Activated CD8-positive, alpha-beta T cell treated with anti-CD3 and anti-CD28 coated beads for 36 hours (primary cell): ENCODE results near the gene TBC1D4. TPM values are rescaled to one million over a fixed set of nuclear protein-coding genes. Genes with fewer than 3 reads are reported as not detected.

Source experiments
- ATAC-seq: fragments of 200-7000 bp; cut with Tn5 transposase; one replicate; pipeline ENCODE4 v1.10.0; 2021; ENCODE audit warnings: mild to moderate bottlenecking, moderate library complexity
- CTCF ChIA-PET: fragments of 350-600 bp; sonication (Branson Sonifier 250); formaldehyde crosslinking; loops from one replicate; lab custom pipeline; 2021; ENCODE audit warnings: antibody characterized with exemption; lab: Charles Lee
- POLR2A ChIA-PET: fragments of 350-600 bp; sonication (Branson Sonifier 250); formaldehyde crosslinking; loops from one replicate; lab custom pipeline; 2021; ENCODE audit warnings: antibody characterized with exemption; lab: Charles Lee
- DNase-seq: peaks from one replicate; pipeline ENCODE4 v3.0.0-alpha.2; 2020
- H3K27ac Mint-ChIP-seq: one replicate; pipeline ENCODE4 v1.8.0; 2021; ENCODE audit warnings: mild to moderate bottlenecking, mixed read lengths
- H3K27me3 Mint-ChIP-seq: one replicate; pipeline ENCODE4 v1.8.0; 2021; ENCODE audit warnings: mixed read lengths
- H3K36me3 Mint-ChIP-seq: one replicate; pipeline ENCODE4 v1.8.0; 2021; ENCODE audit warnings: low read depth, mixed read lengths
- H3K4me1 Mint-ChIP-seq: one replicate; pipeline ENCODE4 v1.8.0; 2021; ENCODE audit warnings: low read depth, mixed read lengths
- H3K4me3 Mint-ChIP-seq: one replicate; pipeline ENCODE4 v1.8.0; 2021; ENCODE audit warnings: mild to moderate bottlenecking, moderate library complexity, mixed read lengths
- H3K9me3 Mint-ChIP-seq: one replicate; pipeline ENCODE4 v1.8.0; 2021; ENCODE audit warnings: mixed read lengths
- intact Hi-C: fragments of 100-400 bp; cut with micrococcal nuclease; formaldehyde crosslinking; loops from one replicate; pipeline ENCODE4 v1.10.0; 2022
- total RNA-seq, 2 experiments: library from RNA; stranded (reverse); gene quantifications; one replicate each; pipeline ENCODE4 v1.2.3, GENCODE V29; 2021
- TF ChIP-seq, protein P1 (sequence below): fragments of 200-600 bp; IDR thresholded peaks from one replicate; pipeline ENCODE4 v1.8.0; 2022; ENCODE audit warnings: antibody characterized with exemption, mild to moderate bottlenecking

Gene TBC1D4
- total RNA-seq, 2 experiments from 2014 or later, result 50.4 to 53.3 TPM

- ATAC-seq (no peak), DNase-seq (no peak)
- Mint-ChIP-seq H3K4me1 (peaks cover 8% of the 10 kb centered on the region), H3K9me3 (no peaks in the 10 kb centered on the region), H3K27me3 (peaks cover 23% of the 10 kb centered on the region), H3K36me3 (no peaks in the 10 kb centered on the region), H3K4me3 (no peak overlapping the region), H3K27ac (no peak overlapping the region)
- CTCF ChIA-PET, result interaction anchor here (0.6 kb wide), 1 partner anchor 55 kb away, joined by 3 read pairs; no protein-coding TSS in a partner anchor
- TF ChIP-seq, protein P1, sequence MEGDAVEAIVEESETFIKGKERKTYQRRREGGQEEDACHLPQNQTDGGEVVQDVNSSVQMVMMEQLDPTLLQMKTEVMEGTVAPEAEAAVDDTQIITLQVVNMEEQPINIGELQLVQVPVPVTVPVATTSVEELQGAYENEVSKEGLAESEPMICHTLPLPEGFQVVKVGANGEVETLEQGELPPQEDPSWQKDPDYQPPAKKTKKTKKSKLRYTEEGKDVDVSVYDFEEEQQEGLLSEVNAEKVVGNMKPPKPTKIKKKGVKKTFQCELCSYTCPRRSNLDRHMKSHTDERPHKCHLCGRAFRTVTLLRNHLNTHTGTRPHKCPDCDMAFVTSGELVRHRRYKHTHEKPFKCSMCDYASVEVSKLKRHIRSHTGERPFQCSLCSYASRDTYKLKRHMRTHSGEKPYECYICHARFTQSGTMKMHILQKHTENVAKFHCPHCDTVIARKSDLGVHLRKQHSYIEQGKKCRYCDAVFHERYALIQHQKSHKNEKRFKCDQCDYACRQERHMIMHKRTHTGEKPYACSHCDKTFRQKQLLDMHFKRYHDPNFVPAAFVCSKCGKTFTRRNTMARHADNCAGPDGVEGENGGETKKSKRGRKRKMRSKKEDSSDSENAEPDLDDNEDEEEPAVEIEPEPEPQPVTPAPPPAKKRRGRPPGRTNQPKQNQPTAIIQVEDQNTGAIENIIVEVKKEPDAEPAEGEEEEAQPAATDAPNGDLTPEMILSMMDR, result no peak
- intact Hi-C loops, result no loop called here
- POLR2A ChIA-PET, result no interaction called here
Measured at GRCh38 chr13:75422028-75422427, 59.9 kb downstream of the TBC1D4 start.

GRCh38 chr13:75421133-75421532 lies 60.8 kb downstream of the TBC1D4 start:
- no peak for ATAC-seq
- Mint-ChIP-seq H3K4me1 (peaks cover 8% of the 10 kb centered on the region), H3K4me3 (no peak overlapping the region), H3K27me3 (peaks cover 19% of the 10 kb centered on the region), H3K36me3 (no peaks in the 10 kb centered on the region), H3K9me3 (no peaks in the 10 kb centered on the region), H3K27ac (no peak overlapping the region)
- DNase-seq, result no peak
- intact Hi-C loops, result no loop called here
- POLR2A ChIA-PET, result no interaction called here
- CTCF ChIA-PET, result no interaction called here
- TF ChIP-seq, protein P1, result no peak

DNA sequence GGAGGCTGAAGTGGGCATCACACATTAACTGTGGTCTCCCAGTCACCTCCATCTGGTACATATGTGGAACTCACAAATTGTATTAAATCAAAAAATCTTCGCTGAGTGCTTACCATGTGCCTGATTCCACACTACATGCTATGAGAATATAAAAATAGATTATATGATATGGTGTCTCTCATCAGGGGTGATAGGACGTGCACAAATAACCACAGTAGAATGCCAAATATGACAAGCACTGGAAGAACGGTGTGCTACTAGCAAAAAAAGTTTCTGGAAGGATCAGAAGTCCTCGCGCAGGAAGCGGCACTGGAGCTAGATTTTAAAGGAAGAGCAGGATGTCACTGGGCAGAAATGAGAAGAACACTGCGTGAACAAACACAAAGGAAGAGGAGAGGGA lies 62.3 kb downstream of the TBC1D4 start:
- ATAC-seq (no peak), DNase-seq (no peak)
- TF ChIP-seq, protein P1, result no peak
- POLR2A ChIA-PET, result no interaction called here
- peaks cover 17% of the 10 kb centered on the region for H3K27me3 Mint-ChIP-seq
- no peak overlapping the region for H3K27ac Mint-ChIP-seq
- H3K4me1 Mint-ChIP-seq, result no peaks in the 10 kb centered on the region
- intact Hi-C loops, result no loop called here
- CTCF ChIA-PET, result interaction anchor here (1.1 kb wide), 1 partner anchor 11 kb away, joined by 3 read pairs; no protein-coding TSS in a partner anchor
- H3K4me3 Mint-ChIP-seq, result no peak overlapping the region
- no peaks in the 10 kb centered on the region for H3K9me3 Mint-ChIP-seq
- no peaks in the 10 kb centered on the region for H3K36me3 Mint-ChIP-seq

DNA sequence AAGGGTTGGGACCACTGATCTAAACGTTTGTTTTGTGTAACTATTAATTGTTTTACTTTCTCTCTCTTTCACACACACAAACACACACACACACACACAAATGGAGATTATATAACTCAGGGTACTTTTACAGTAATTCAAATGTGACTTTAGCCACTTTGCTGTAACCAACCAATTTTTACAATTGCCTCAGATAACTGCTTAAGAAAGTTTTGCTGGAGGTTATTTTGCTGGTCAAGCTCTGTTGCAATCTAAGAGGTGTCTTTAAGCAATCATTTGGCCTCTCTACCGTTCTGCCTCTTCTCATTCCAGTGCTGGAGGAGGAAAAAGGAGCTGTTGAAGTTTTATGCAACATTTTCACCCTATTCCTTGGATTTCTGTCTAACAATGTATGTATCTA lies 63.0 kb downstream of the TBC1D4 start:
- TF ChIP-seq, protein P1, result no peak
- POLR2A ChIA-PET, result no interaction called here
- ATAC-seq, result no peak
- DNase-seq, result no peak
- H3K9me3 Mint-ChIP-seq, result no peaks in the 10 kb centered on the region
- H3K4me1 Mint-ChIP-seq, result no peaks in the 10 kb centered on the region
- CTCF ChIA-PET, result interaction anchor here (1.3 kb wide), 1 partner anchor 46 kb away, joined by 4 read pairs; no protein-coding TSS in a partner anchor
- intact Hi-C loops, result no loop called here
- no peak overlapping the region for H3K4me3 Mint-ChIP-seq
- H3K27me3 Mint-ChIP-seq, result peaks cover 14% of the 10 kb centered on the region
- H3K27ac Mint-ChIP-seq, result no peak overlapping the region
- H3K36me3 Mint-ChIP-seq, result no peaks in the 10 kb centered on the region

GRCh38 chr13:75418186-75418843 lies 63.7 kb downstream of the TBC1D4 start:
- no peaks in the 10 kb centered on the region for H3K9me3 Mint-ChIP-seq
- H3K36me3 Mint-ChIP-seq, result no peaks in the 10 kb centered on the region
- ChIA-PET CTCF (interaction anchor here (0.6 to 1.3 kb wide), 2 partner anchors 38 to 45 kb away, joined by 3 to 4 read pairs; no protein-coding TSS in a partner anchor), POLR2A (no interaction called here)
- no peak overlapping the region for H3K27ac Mint-ChIP-seq
- no peaks in the 10 kb centered on the region for H3K4me1 Mint-ChIP-seq
- intact Hi-C loops, result no loop called here
- DNase-seq (no peak), ATAC-seq (no peak)
- TF ChIP-seq, protein P1, result no peak
- H3K27me3 Mint-ChIP-seq, result peaks cover 13% of the 10 kb centered on the region
- no peak overlapping the region for H3K4me3 Mint-ChIP-seq
